ENCODE results near the gene C2orf15. TPM values are rescaled to one million over a fixed set of nuclear protein-coding genes. Genes with fewer than 3 reads are reported as not detected.

C2orf15 gene
- polyA plus RNA-seq, 6 donors from 2014 or later = 1.6 to 5.7 (median 3.4) TPM; not detected in 1

DNA sequence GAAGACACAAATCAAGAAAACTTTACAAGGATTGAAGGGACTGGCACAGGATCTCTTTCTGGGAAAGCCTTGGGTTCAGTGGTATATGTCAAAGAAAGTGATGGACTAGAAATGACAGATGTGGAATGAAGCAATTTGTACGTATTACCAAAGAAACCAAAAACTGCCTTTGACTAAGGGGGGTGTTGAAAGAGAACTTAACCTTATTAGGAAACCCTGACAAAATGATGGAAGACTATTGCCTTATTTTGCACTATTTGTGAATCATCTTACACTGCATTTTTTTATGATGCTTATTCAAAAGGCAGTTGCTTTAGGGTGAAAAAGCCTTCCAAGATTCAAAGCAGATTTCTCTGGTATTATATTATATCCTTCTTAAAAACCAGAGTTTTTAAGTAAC lies 9.2 kb downstream of the C2orf15 start:
- no peak overlapping the region for H3K27ac Mint-ChIP-seq

DNA sequence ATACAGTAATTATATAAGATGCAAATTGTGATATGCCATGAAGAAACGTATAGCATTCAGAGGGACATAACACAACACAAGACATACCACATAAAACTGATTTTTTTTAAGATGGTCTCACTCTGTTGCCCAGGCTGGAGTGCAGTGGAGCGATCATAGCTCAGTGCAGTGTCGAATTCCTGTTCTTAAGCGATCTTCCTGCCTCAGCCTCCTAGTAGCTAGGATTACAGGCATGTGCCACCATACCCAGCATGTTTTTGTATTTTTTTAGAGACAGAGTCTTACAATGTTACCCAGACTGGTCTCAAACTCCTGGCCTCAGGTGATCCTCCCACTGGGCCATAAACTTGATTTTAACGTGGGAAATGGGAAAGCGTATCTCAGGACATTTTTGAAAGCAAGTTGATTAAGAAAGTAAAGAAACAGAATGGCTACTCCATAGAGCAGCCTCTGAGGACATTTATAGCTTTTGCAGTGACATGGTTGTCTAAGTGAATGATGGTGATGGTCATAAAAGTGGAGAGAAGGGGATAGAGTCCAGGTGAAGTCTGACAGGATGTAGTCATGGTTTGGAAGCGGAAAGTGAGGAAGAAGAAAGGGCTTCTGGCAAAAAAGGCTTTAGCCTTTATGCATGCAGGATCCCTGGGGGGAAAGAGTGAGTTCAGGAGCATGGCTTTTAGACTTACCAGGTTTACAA lies 10.8 kb downstream of the C2orf15 start:
- Mint-ChIP-seq H3K9me3 (no peaks in the 10 kb centered on the region), H3K27ac (no peak overlapping the region)
- DNase-seq = no peak

More for the DNA sequence above, 9.2 kb downstream of the C2orf15 start:
- ATAC-seq (ENCODE audit: low read depth in 2 of 2) (no peak), DNase-seq (no peak)
- H3K4me1 Mint-ChIP-seq = peaks cover 16 to 20% (median 18%) of the 10 kb centered on the region in 3 donors
- peaks cover 0 to 8% of the 10 kb centered on the region in 2 donors for H3K36me3 Mint-ChIP-seq
- H3K9me3 Mint-ChIP-seq = no peaks in the 10 kb centered on the region
- no peaks in the 10 kb centered on the region for H3K27me3 Mint-ChIP-seq
- H3K4me3 Mint-ChIP-seq = peak overlapping the region in 1 of 8 donors; percentile 26

DNA sequence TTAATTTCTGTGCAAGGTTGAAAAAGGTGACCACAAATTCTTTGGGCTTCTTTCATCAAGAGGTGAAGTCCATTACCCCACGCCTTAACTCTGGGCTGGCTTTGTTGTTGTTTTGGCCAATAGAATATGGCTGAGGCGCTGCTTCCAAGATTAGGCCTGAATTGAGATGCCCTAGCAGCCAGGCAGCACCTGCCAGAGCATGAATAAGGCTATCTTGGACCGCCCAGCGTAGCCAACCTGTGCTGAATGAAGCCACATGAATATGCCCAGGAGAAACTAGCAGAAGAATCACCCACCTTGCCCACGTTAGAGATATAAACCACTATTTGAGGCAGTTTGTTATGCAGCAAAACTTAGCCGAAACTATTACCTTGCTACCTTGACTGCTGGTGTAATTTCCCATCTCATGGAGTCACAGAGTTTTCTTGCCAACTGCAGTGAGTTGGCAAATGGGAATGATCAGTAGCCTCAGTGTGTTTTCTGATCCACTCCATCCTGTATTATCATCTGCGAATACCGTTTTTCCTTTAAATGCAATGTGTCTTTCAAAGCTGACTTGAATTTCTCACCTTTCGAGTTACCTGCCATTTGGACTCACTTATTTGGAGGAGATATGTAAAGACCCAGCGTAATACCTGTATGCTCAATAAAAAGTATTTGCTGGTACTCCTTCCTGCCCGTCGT lies 12.6 kb downstream of the C2orf15 start:
- DNase-seq = no peak

More for the DNA sequence above, 10.8 kb downstream of the C2orf15 start:
- H3K4me1 Mint-ChIP-seq = peaks cover 30 to 37% (median 35%) of the 10 kb centered on the region in 3 donors
- peaks cover 0 to 12% of the 10 kb centered on the region in 2 donors for H3K36me3 Mint-ChIP-seq
- H3K4me3 Mint-ChIP-seq = peak overlapping the region in 1 of 8 donors; percentile 10
- no peaks in the 10 kb centered on the region for H3K27me3 Mint-ChIP-seq
- ATAC-seq (ENCODE audit: low read depth in 2 of 2) = no peak

GRCh38 chr2:99154643-99155536 lies 13.4 kb downstream of the C2orf15 start, which contains the start of the genes LIPT1 and TSGA10:
LIPT1 (plus strand) TSS chr2:99154967; CDS start chr2:99161958, 6,991 bp downstream.
TSGA10 (minus strand) TSS chr2:99154942; CDS start chr2:99109439, 45,503 bp downstream.
- ATAC-seq (ENCODE audit: low read depth in 2 of 2) (peak; percentile 81 to 83), DNase-seq (peak; percentile 96)
- peak within 1 kb of the TSS in 2 of 6 donors; percentile 93 to 96 for H3K27ac Mint-ChIP-seq
- no peaks in the 10 kb centered on the region for H3K9me3 Mint-ChIP-seq
- H3K36me3 Mint-ChIP-seq = peaks cover 5 to 27% of the 10 kb centered on the region in 2 donors
- peak within 1 kb of the TSS in 5 of 8 donors; percentile 92 to 100 (median 95) for H3K4me3 Mint-ChIP-seq
- peaks cover 45 to 53% (median 50%) of the 10 kb centered on the region in 3 donors for H3K4me1 Mint-ChIP-seq
- H3K27me3 Mint-ChIP-seq = no peaks in the 10 kb centered on the region

More for the DNA sequence above, 12.6 kb downstream of the C2orf15 start:
- Mint-ChIP-seq H3K4me3 (peak overlapping the region in 5 of 8 donors; percentile 92 to 100 (median 95)), H3K4me1 (peaks cover 38 to 44% (median 44%) of the 10 kb centered on the region in 3 donors), H3K27ac (peak overlapping the region in 2 of 6 donors; percentile 93 to 96), H3K27me3 (no peaks in the 10 kb centered on the region), H3K36me3 (peaks cover 0 to 19% of the 10 kb centered on the region in 2 donors), H3K9me3 (no peaks in the 10 kb centered on the region)
- ATAC-seq (ENCODE audit: low read depth in 2 of 2) = no peak

- H3K27ac Mint-ChIP-seq = peak overlapping the region in 2 of 6 donors; percentile 93 to 96
- no peaks in the 10 kb centered on the region for H3K9me3 Mint-ChIP-seq
- ATAC-seq (ENCODE audit: low read depth in 2 of 2) (peak; percentile 26 to 36), DNase-seq (peak; percentile 68)
- H3K4me1 Mint-ChIP-seq = peaks cover 45 to 53% (median 50%) of the 10 kb centered on the region in 3 donors
- no peaks in the 10 kb centered on the region for H3K27me3 Mint-ChIP-seq
- H3K4me3 Mint-ChIP-seq = peak overlapping the region in 4 of 8 donors; percentile 18 to 92 (median 79)
- H3K36me3 Mint-ChIP-seq = peaks cover 5 to 27% of the 10 kb centered on the region in 2 donors
Observed at GRCh38 chr2:99156891-99157290, 15.4 kb downstream of the C2orf15 start.

- no peak for ATAC-seq (ENCODE audit: low read depth in 2 of 2)
- DNase-seq = no peak
- H3K4me1 Mint-ChIP-seq = peaks cover 45 to 53% (median 52%) of the 10 kb centered on the region in 3 donors
- H3K27ac Mint-ChIP-seq = peak overlapping the region in 4 of 6 donors; percentile 51 to 96 (median 74)
- peaks cover 5 to 27% of the 10 kb centered on the region in 2 donors for H3K36me3 Mint-ChIP-seq
- H3K4me3 Mint-ChIP-seq = peak overlapping the region in 1 of 8 donors; percentile 68
- no peaks in the 10 kb centered on the region for H3K27me3 Mint-ChIP-seq
- no peaks in the 10 kb centered on the region for H3K9me3 Mint-ChIP-seq
Observed at GRCh38 chr2:99158599-99158998, 17.1 kb downstream of the C2orf15 start.

DNA sequence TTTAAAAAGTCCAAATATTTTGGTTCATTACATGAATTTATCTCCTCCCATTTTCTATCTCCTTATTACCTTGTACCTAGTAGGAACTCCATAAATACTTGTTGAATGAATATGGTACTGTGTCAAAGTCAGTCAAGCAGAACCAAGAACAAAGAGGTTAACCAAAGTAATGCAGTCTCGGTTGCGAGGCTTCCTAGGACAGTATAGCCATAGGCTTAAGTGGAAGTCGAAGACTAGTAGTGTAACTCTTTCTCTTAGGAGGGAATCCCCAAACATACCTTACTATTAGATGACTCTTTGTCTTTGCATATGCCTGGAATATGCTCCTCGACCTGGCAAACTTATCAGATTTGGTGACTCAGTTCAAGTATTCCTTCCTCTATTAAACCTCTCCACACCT lies 18.1 kb downstream of the C2orf15 start:
- Mint-ChIP-seq H3K36me3 (peaks cover 7 to 27% of the 10 kb centered on the region in 2 donors), H3K4me3 (peak overlapping the region in 1 of 8 donors; percentile 52)

GRCh38 chr2:99166218-99166617 lies 24.7 kb downstream of the C2orf15 start:
- Mint-ChIP-seq H3K36me3 (peaks cover 0 to 9% of the 10 kb centered on the region in 2 donors), H3K27ac (peak overlapping the region in 3 of 6 donors; percentile 12 to 86 (median 79)), H3K4me3 (no peak overlapping the region), H3K9me3 (no peaks in the 10 kb centered on the region), H3K27me3 (no peaks in the 10 kb centered on the region), H3K4me1 (peaks cover 0 to 2% (median 0%) of the 10 kb centered on the region in 3 donors)
- ATAC-seq (ENCODE audit: low read depth in 2 of 2) (no peak), DNase-seq (no peak)

More for the DNA sequence above, 18.1 kb downstream of the C2orf15 start:
- peak overlapping the region in 5 of 6 donors; percentile 87 to 98 (median 95) for H3K27ac Mint-ChIP-seq
- ATAC-seq (ENCODE audit: low read depth in 2 of 2) = no peak
- peaks cover 37 to 44% (median 44%) of the 10 kb centered on the region in 3 donors for H3K4me1 Mint-ChIP-seq
- no peak for DNase-seq
- H3K9me3 Mint-ChIP-seq = no peaks in the 10 kb centered on the region
- no peaks in the 10 kb centered on the region for H3K27me3 Mint-ChIP-seq

DNA sequence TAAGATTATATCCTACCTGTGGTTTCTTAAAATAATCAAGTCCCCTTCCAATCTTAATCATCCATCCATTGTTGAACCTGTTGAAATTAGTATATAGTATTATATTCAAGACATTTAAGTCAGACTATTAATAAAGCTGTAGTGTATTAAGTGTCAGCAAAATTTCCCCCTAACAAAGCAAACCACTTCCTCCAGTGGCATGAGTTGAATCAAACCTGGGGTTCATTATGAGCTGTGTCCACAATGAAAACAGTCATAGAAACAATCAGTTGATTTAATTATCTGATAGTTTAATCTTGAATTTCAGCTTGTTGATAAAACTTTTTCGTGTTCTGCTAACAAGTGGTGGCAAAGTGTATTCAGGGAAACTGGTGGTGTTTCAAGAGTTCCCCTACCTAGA lies 28.0 kb downstream of the C2orf15 start:
- no peak for ATAC-seq (ENCODE audit: low read depth in 2 of 2)

GRCh38 chr2:99171377-99172140 lies 30.1 kb downstream of the C2orf15 start:
- ATAC-seq (ENCODE audit: low read depth in 2 of 2) (no peak), DNase-seq (no peak)
- Mint-ChIP-seq H3K27me3 (no peaks in the 10 kb centered on the region), H3K9me3 (no peaks in the 10 kb centered on the region), H3K4me3 (no peak overlapping the region), H3K4me1 (peaks cover 10 to 26% (median 20%) of the 10 kb centered on the region in 3 donors), H3K36me3 (peaks cover 0 to 4% of the 10 kb centered on the region in 2 donors), H3K27ac (peak overlapping the region in 3 of 6 donors; percentile 9 to 63 (median 21))

More for the DNA sequence above, 28.0 kb downstream of the C2orf15 start:
- DNase-seq = no peak
- H3K36me3 Mint-ChIP-seq = peaks cover 0 to 7% of the 10 kb centered on the region in 2 donors
- no peaks in the 10 kb centered on the region for H3K9me3 Mint-ChIP-seq
- H3K27me3 Mint-ChIP-seq = no peaks in the 10 kb centered on the region
- no peak overlapping the region for H3K4me3 Mint-ChIP-seq
- peak overlapping the region in 4 of 6 donors; percentile 12 to 73 (median 32) for H3K27ac Mint-ChIP-seq
- peaks cover 4 to 6% (median 5%) of the 10 kb centered on the region in 3 donors for H3K4me1 Mint-ChIP-seq

- Mint-ChIP-seq H3K9me3 (no peaks in the 10 kb centered on the region), H3K27ac (peak within 1 kb of the TSS; percentile 97 to 100 (median 100)), H3K4me1 (peaks cover 40 to 78% (median 60%) of the 10 kb centered on the region in 3 donors), H3K27me3 (no peaks in the 10 kb centered on the region), H3K4me3 (peak within 1 kb of the TSS; percentile 96 to 100 (median 100)), H3K36me3 (peaks cover 0 to 6% of the 10 kb centered on the region in 2 donors)
- DNase-seq (peak; percentile 91), ATAC-seq (ENCODE audit: low read depth in 2 of 2) (peak; percentile 95)
Observed at GRCh38 chr2:99180755-99181623, 39.5 kb downstream of the C2orf15 start, which contains the start of the genes MITD1 and MRPL30. MITD1 (minus strand) TSS chr2:99181058; CDS start chr2:99180981, 77 bp downstream. MRPL30 (plus strand) TSS chr2:99181184; CDS start chr2:99186204, 5,020 bp downstream.

Data from naive B cell (primary cell).